Measurements from ENCODE around the gene DTNBP1.

Gene DTNBP1

GRCh38 chr6:15531973-15532372 lies 130.9 kb downstream of the DTNBP1 start:
- H3K36me3 ChIP-seq (ENCODE audit: control insufficient read depth in 2 of 2, insufficient read depth in 1 of 2, low read length in 2 of 2): peaks cover 4 to 25% of the 10 kb centered on the region in 2 experiments; a peak in 1 of 3 replicates
- no peak for TF ChIP-seq ZNF302 (tag by site-specific recombination; IDR thresholded peaks at IDR 0.05; ENCODE audit: low read depth)
- TF ChIP-seq SCRT2 (tag by site-specific recombination; IDR thresholded peaks at IDR 0.05): no peak
- TF ChIP-seq, protein P1, sequence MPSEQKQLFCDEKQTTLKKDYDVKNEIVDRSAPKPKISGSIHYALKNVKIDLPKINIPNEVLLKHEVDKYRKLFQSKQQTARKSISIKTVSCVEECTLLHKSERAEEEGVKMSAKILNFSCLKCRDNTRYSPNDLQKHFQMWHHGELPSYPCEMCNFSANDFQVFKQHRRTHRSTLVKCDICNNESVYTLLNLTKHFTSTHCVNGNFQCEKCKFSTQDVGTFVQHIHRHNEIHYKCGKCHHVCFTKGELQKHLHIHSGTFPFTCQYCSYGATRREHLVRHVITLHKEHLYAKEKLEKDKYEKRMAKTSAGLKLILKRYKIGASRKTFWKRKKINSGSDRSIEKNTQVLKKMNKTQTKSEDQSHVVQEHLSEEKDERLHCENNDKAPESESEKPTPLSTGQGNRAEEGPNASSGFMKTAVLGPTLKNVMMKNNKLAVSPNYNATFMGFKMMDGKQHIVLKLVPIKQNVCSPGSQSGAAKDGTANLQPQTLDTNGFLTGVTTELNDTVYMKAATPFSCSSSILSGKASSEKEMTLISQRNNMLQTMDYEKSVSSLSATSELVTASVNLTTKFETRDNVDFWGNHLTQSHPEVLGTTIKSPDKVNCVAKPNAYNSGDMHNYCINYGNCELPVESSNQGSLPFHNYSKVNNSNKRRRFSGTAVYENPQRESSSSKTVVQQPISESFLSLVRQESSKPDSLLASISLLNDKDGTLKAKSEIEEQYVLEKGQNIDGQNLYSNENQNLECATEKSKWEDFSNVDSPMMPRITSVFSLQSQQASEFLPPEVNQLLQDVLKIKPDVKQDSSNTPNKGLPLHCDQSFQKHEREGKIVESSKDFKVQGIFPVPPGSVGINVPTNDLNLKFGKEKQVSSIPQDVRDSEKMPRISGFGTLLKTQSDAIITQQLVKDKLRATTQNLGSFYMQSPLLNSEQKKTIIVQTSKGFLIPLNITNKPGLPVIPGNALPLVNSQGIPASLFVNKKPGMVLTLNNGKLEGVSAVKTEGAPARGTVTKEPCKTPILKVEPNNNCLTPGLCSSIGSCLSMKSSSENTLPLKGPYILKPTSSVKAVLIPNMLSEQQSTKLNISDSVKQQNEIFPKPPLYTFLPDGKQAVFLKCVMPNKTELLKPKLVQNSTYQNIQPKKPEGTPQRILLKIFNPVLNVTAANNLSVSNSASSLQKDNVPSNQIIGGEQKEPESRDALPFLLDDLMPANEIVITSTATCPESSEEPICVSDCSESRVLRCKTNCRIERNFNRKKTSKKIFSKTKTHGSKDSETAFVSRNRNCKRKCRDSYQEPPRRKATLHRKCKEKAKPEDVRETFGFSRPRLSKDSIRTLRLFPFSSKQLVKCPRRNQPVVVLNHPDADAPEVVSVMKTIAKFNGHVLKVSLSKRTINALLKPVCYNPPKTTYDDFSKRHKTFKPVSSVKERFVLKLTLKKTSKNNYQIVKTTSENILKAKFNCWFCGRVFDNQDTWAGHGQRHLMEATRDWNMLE (tag by site-specific recombination; conservative IDR thresholded peaks at IDR 0.05; ENCODE audit: low read depth): no peak
- TF ChIP-seq ZNF2 (tag by site-specific recombination; IDR thresholded peaks at IDR 0.05): no peak
- no peak for TF ChIP-seq ZNF391 (tag by site-specific recombination; IDR thresholded peaks at IDR 0.05; ENCODE audit: borderline replicate concordance, low read depth)
- no peak for TF ChIP-seq ZNF311 (tag by site-specific recombination; IDR thresholded peaks at IDR 0.05; ENCODE audit: borderline replicate concordance)
- TF ChIP-seq SCRT1 (tag by site-specific recombination; IDR thresholded peaks at IDR 0.05; ENCODE audit: borderline replicate concordance): no peak
- TF ChIP-seq ZNF169 (tag by site-specific recombination; IDR thresholded peaks at IDR 0.05): no peak
- no peak for TF ChIP-seq ZNF776 (tag by site-specific recombination; IDR thresholded peaks at IDR 0.05; ENCODE audit: borderline replicate concordance)
- TF ChIP-seq ZNF76 (tag by site-specific recombination; IDR thresholded peaks at IDR 0.05; ENCODE audit: borderline replicate concordance, low read depth): no peak
- no peak for TF ChIP-seq ZNF248 (tag by site-specific recombination; IDR thresholded peaks at IDR 0.05)
- no peak for TF ChIP-seq ZBTB21 (tag by site-specific recombination; IDR thresholded peaks at IDR 0.05)
- TF ChIP-seq SP2 (tag by site-specific recombination; IDR thresholded peaks at IDR 0.05): no peak
- no peak for TF ChIP-seq ZNF521 (tag by site-specific recombination; IDR thresholded peaks at IDR 0.05)
- TF ChIP-seq HOXA7 (CRISPR knock-in tag; IDR thresholded peaks at IDR 0.05; ENCODE audit: borderline replicate concordance): no peak
- TF ChIP-seq ZNF114 (tag by site-specific recombination; IDR thresholded peaks at IDR 0.05): no peak
- no peaks in the 10 kb centered on the region for H3K9me3 ChIP-seq (ENCODE audit: control insufficient read depth, insufficient read depth, low read depth, low read length)
- ChIA-PET POLR2A (no interaction called here), CTCF (interaction anchor here (0.6 kb wide), 1 partner anchor 658 kb away, joined by 3 read pairs; no protein-coding TSS in a partner anchor)
- no peak overlapping the region for H3K4me3 ChIP-seq (ENCODE audit: low read depth, low read length)
- no peak overlapping the region for H3K27ac ChIP-seq (ENCODE audit: extremely low read depth, low read depth, low read length)
- no peaks in the 10 kb centered on the region for H3K4me1 ChIP-seq (ENCODE audit: control insufficient read depth, insufficient read depth, low read length)

- POLR2A ChIA-PET: no interaction called here
- no peak overlapping the region for H3K4me3 ChIP-seq (ENCODE audit: low read depth, low read length)
- no peaks in the 10 kb centered on the region for H3K9me3 ChIP-seq (ENCODE audit: control insufficient read depth, insufficient read depth, low read depth, low read length)
- H3K4me1 ChIP-seq (ENCODE audit: control insufficient read depth, insufficient read depth, low read length): no peaks in the 10 kb centered on the region
- TF ChIP-seq ZBTB48 (tag by site-specific recombination; IDR thresholded peaks at IDR 0.05): no peak
- no peak for TF ChIP-seq HOXD13 (CRISPR knock-in tag; IDR thresholded peaks at IDR 0.05; ENCODE audit: borderline replicate concordance)
- no peak for TF ChIP-seq GLI2 (tag by site-specific recombination; IDR thresholded peaks at IDR 0.05; ENCODE audit: borderline replicate concordance, low read depth)
- no peak for TF ChIP-seq TRIM28 (IDR thresholded peaks at IDR 0.05; ENCODE audit: borderline replicate concordance, low read length)
- H3K27ac ChIP-seq (ENCODE audit: extremely low read depth, low read depth, low read length): no peak overlapping the region
- H3K36me3 ChIP-seq (ENCODE audit: control insufficient read depth in 2 of 2, insufficient read depth in 1 of 2, low read length in 2 of 2): peaks cover 4 to 32% of the 10 kb centered on the region in 2 experiments; a peak in 1 of 3 replicates
- CTCF ChIA-PET: no interaction called here
Measured at GRCh38 chr6:15530411-15530810, 132.4 kb downstream of the DTNBP1 start.

Measured in HEK293 (cell line).